Central memory CD4-positive, alpha-beta T cell (primary cell): Measurements from ENCODE around the gene XAB2.
"Not testable (repeated sequence)": the region's sequence is repeated elsewhere in the genome, so short reads cannot be mapped to it uniquely, and the experiment has no call there.

Experiments
- DNase-seq: peaks from one replicate; pipeline ENCODE4 v3.0.0; 2022

The XAB2 gene

GRCh38 chr19:7611541-7612279, 17.6 kb downstream of the XAB2 start:
- DNase-seq: no peak

- DNase-seq: no peak
Observed at GRCh38 chr19:7610491-7611240, 18.7 kb downstream of the XAB2 start.

GRCh38 chr19:7607874-7608560, 21.3 kb downstream of the XAB2 start:
- DNase-seq: no peak

- DNase-seq: no peak
Observed at GRCh38 chr19:7607212-7607873, 22.0 kb downstream of the XAB2 start.

- DNase-seq: no peak
Observed at GRCh38 chr19:7606289-7606688, 23.1 kb downstream of the XAB2 start.

DNA sequence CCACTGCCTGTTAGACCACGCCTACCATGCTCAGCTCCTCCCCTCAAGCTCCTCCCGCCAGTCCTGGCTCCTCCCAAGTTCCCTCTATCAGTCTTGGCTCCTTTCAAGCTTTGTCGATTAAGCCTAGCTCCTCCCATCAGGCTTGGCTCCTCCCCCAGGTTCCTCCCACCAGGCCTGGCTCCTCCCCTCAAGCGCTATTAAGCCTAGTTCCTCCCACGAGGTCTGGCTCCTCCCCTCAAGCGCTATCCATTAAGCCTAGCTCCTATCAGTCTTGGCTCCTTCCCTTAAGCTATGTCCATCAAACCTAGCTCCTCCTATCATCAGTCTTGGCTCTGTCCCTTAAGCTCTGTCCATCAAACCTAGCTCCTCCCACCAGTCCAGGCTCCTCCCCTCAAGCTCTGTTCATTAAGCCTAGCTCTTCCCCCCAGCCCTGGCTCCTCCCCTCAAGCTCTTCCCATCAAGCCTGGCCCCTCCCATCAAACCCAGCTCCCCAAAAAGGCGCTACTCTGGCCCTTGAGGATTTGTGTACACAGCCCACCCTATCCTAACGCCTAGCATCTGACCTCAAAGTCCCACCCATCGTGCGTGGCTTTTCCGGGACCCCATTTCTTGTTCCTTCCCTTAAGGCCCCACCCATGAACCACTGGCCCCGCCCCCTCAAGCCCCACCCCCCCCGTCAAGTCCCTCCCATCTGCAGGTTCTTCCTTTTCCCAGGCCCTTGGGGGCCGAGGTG, 23.7 kb downstream of the XAB2 start:
- DNase-seq: no peak

GRCh38 chr19:7603919-7604318, 25.4 kb downstream of the XAB2 start:
- no peak for DNase-seq

- no peak for DNase-seq
Observed at GRCh38 chr19:7602935-7603497, 26.3 kb downstream of the XAB2 start.

GRCh38 chr19:7602240-7602934, 27.0 kb downstream of the XAB2 start:
- no peak for DNase-seq

DNA sequence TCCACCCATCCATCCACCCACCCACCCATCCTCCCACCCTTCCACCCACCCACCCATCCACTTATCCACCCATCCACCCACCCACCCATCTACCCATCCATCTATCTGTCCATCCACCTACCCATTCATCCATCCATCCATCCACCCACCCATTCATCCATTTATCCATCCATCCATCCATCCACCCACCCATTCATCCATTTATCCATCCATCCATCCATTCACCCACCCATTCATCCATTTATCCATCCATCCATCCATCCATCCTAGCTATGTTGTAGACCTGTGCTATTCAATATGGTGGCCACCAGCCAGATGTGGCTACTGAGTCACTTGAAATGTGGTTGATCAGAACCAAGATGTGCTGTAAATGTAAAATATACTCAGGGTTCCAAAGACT, 28.6 kb downstream of the XAB2 start:
- DNase-seq: no peak

GRCh38 chr19:7598180-7598579, 31.2 kb downstream of the XAB2 start:
- no peak for DNase-seq

- no peak for DNase-seq
Observed at GRCh38 chr19:7597689-7598088, 31.7 kb downstream of the XAB2 start.

GRCh38 chr19:7596211-7596937, 33.0 kb downstream of the XAB2 start:
- DNase-seq: no peak

DNA sequence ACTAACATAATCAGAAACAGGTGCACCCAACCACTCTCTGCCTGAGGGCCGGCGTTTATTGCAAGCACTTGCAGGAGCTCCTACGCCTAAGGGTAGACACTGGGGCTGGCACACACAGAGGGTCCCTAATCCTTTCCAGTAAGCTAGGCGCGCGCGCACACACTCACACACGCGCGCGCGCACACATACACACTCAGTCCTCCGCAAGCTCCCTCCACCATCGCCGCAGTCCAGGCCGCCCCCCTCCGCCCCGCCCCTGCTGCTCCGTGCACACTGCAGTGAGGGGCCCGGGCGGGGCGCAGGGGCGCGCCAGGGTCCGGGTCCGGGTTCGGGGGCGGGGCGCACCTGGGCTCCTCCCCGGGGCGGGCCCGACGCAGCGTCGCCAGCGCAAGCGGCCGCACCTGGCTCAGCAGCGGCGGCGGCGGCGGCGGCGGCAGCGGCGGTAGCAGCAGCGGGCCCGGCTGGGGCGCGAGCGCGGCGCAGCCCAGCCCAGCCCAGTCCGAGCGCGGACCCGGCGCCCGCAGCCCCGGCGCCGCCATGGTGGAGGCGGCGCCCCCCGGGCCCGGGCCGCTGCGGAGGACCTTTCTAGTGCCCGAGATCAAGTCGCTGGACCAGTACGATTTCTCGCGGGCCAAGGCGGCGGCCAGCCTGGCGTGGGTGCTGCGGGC, 33.7 kb downstream of the XAB2 start, which contains the start of gene CAMSAP3:
Gene CAMSAP3, plus strand, starts transcription at position 398 of the 668 bp plus-strand sequence. Its CDS starts 140 bp downstream, at position 538.
- no peak for DNase-seq

DNA sequence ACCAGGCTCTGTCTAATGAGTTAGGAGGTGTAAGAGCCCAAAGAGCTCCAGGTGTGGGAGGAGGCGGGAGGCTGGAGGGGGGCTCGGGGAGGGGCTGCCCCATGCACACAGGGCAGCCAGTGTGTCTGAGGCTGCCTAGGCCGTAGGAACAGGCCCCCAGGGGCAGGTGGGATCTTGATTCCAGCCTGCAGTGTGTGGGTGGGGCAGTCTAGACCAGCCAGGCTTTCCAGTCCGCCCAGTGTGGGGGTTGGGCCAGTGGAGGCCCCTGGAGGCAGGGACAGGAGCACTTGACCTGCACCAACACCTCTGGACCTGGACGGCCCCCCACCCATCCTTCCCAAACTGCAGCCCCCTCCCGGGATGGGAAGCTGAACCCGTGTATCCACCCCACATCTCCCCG, 39.1 kb downstream of the XAB2 start:
- DNase-seq: no peak

DNA sequence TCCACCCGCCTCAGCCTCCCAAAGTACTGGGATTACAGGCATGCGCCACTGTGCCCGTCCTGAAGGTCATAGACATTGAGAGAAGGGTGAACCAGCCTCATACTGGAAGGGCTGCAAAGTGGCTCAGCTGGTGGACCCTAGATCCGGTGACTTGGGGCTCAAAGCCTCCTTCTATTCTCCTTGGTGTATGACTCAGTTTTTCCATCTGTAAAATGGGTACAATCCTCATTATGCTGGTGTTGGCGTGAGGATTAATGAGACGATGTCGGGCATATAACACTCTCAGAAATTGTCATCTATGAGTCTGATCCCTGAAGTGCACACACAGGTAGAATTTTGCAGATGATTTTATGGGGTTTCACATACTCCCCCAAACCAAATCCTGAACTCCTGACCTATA, 39.5 kb downstream of the XAB2 start:
- DNase-seq: no peak

- no peak for DNase-seq
Observed at GRCh38 chr19:7582446-7582845, 46.9 kb downstream of the XAB2 start.

DNA sequence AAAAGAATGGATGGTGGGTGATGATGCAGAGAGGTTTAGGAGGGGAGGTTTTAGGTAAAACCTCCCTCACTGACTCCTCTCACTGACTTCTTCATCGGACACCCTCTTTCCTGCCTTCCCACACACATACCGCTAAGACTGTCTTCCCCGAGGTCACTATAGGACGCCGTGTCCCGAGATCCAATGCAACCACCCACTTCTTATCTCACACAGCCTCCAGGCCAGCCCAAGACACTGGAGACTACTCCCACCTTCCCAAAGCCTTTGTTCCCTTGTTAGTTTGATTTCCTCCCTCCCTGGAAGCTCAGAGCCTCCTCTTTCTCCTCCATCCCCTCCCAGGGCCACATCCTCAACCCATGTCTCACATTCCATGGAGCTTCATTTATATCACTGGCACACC, 50.2 kb downstream of the XAB2 start:
- DNase-seq: no peak

DNA sequence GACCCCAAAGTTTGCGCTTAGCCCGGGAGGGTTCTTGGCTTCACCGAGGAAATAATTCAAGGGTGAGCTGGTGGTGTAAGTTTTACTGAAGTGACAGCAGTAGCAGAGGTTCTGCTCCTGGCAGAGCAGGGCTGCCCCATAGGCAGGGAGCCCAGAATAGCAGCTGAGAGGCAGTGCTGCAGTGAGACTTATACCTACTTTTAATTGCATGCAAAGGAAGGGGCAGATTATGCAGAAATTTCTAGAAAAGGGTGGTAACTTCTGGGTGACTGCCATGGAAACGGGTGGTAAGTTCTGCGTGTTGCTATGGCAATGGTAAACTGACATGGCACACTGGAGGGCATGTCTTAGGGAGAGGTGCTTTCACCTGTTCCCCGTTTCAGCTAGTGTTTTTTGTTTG, 51.2 kb downstream of the XAB2 start:
- no peak for DNase-seq

DNA sequence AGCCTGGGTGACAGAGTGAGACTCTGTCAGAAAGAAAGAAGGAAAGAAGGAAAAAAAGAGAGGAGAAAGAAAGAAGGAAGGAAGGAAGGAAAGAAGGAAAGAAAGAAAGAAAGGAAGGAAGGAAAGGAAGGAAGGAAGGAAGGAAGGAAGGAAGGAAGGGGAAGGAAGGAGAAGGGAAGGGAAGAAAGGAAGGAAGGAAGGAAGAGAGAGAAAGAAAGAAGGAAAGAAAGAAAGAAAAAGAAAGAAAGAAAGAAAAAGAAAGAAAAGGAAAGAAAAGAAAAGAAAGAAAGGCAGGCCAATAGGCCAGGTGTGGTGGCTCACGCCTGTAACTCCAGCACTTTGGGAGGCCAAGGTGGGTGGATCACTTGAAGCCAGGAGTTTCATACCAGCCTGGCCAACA, 51.9 kb downstream of the XAB2 start:
- DNase-seq: not testable (repeated sequence)
